ENCODE results near the gene CASP3. TPM values are rescaled to one million over a fixed set of nuclear protein-coding genes. Genes with fewer than 3 reads are reported as not detected.

Gene CASP3
- total and polyA plus RNA-seq, 9 of the 15 experiments (the other 6 are each of a cell fraction or from before 2014, with no cell fraction given), result 17.6 to 40.1 (median 31.8) TPM

DNA sequence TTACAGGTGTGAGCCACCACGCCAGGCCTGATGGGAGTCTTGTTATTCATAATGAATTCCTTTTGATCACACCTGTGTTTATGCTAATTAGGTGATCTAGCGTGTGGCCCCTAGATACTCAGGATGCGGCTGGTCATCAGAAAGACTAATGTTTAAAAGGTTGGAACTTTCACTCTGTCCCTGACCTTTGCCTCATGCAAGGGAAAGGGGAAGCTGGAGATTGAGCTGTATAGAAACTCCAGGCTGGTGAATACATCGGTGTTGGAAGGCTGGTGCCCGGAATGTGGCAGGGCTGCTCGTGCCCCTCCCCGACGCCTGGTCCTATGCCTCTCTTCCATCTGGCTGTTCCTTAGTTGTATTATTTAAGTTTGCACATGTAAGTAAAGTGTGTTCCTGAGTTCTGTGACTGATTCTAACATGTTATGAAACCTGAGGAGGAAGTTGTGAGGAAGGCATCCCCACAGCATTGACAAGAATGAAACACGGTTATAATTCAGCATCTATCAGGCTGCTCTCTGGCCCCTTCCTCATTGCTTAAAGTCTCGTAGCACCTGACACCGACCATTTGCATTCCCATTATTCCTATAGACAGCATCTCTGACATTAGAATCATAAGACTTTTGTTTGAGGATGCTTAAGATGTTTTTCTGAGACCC is 28.9 kb downstream of the CASP3 start:
- no peak for FAIRE-seq
- ChIA-PET CTCF (ENCODE audit: low intra/inter-chr PET ratio) (no interaction called here), POLR2A (no interaction called here)
- Histone ChIP-seq H3K4me3 (no peak overlapping the region), H4K20me1 (replicated peaks; ENCODE audit: control insufficient read depth, insufficient read depth, low read length) (no peaks in the 10 kb centered on the region), H3K4me1 (replicated peaks in 1 of 2; ENCODE audit: control insufficient read depth in 2 of 2, insufficient read depth in 2 of 2, low read length in 2 of 2) (no peaks in the 10 kb centered on the region; a peak in 1 of 5 replicates), H3K9ac (ENCODE audit: insufficient read depth in 1 of 2, low read depth in 2 of 2, low read length in 2 of 2) (no peak overlapping the region), H3K9me1 (ENCODE audit: control insufficient read depth, insufficient read depth, low read length) (no peaks in the 10 kb centered on the region), H3K4me2 (ENCODE audit: insufficient read depth, low read length) (no peak overlapping the region), H2AFZ (ENCODE audit: low read depth, low read length) (no peak overlapping the region), H3K27ac (ENCODE audit: extremely low read depth, low read depth, low read length) (no peak overlapping the region), H3K79me2 (ENCODE audit: control insufficient read depth, insufficient read depth, low read length) (no peaks in the 10 kb centered on the region), H3K27me3 (ENCODE audit: control insufficient read depth in 2 of 2, insufficient read depth in 2 of 2, low read length in 2 of 2) (no peaks in the 10 kb centered on the region), H3K36me3 (ENCODE audit: control insufficient read depth, insufficient read depth, low read length) (no peaks in the 10 kb centered on the region), H3K9me3 (replicated peaks; ENCODE audit: control insufficient read depth, insufficient read depth, low read depth, low read length) (peaks cover 6% of the 10 kb centered on the region)
- in situ Hi-C loops (cut with MboI), result no loop called here
- no peak for DNase-seq (ENCODE audit: extremely low read depth in 1 of 4, low spot score in 3 of 4)
- no peak for ATAC-seq
- WGBS (ENCODE audit: insufficient coverage, low coverage, missing lambda C conversion rate), result 24% methylated on average over 11 of the region's 11 CpGs
- no peak for TF ChIP-seq ZNF3 (CRISPR knock-in tag; IDR thresholded peaks at IDR 0.05)
- TF ChIP-seq SLC30A9 (CRISPR knock-in tag; IDR thresholded peaks at IDR 0.05), result no peak
- no peak for TF ChIP-seq ELF2 (CRISPR knock-in tag; IDR thresholded peaks at IDR 0.05)
- no peak for TF ChIP-seq KLF1 (tag; IDR thresholded peaks at IDR 0.05)
- no peak for TF ChIP-seq ZNF778 (CRISPR knock-in tag; IDR thresholded peaks at IDR 0.05)
- no peak for TF ChIP-seq ZBTB8A (IDR thresholded peaks at IDR 0.05; ENCODE audit: partially characterized antibody)
- TF ChIP-seq ETV6 (IDR thresholded peaks at IDR 0.05; ENCODE audit: borderline replicate concordance in 1 of 2, low read depth in 2 of 2, low read length in 1 of 2), result no peak
- TF ChIP-seq ETV6 (CRISPR knock-in tag; IDR thresholded peaks at IDR 0.05; ENCODE audit: borderline replicate concordance), result no peak
- TF ChIP-seq U2AF1 (optimal IDR thresholded peaks at IDR 0.05; ENCODE audit: low read depth, low read length), result no peak
- TF ChIP-seq, protein P1, sequence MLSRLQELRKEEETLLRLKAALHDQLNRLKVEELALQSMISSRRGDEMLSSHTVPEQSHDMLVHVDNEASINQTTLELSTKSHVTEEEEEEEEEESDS (CRISPR knock-in tag; IDR thresholded peaks at IDR 0.05), result no peak
- no peak for TF ChIP-seq MECOM (CRISPR knock-in tag; IDR thresholded peaks at IDR 0.05)
- TF ChIP-seq, protein P2, sequence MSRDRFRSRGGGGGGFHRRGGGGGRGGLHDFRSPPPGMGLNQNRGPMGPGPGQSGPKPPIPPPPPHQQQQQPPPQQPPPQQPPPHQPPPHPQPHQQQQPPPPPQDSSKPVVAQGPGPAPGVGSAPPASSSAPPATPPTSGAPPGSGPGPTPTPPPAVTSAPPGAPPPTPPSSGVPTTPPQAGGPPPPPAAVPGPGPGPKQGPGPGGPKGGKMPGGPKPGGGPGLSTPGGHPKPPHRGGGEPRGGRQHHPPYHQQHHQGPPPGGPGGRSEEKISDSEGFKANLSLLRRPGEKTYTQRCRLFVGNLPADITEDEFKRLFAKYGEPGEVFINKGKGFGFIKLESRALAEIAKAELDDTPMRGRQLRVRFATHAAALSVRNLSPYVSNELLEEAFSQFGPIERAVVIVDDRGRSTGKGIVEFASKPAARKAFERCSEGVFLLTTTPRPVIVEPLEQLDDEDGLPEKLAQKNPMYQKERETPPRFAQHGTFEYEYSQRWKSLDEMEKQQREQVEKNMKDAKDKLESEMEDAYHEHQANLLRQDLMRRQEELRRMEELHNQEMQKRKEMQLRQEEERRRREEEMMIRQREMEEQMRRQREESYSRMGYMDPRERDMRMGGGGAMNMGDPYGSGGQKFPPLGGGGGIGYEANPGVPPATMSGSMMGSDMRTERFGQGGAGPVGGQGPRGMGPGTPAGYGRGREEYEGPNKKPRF (IDR thresholded peaks at IDR 0.05; ENCODE audit: low read depth, low read length), result no peak
- no peak for TF ChIP-seq ZEB2 (IDR thresholded peaks at IDR 0.05)
- no peak for TF ChIP-seq TAF7 (tag; IDR thresholded peaks at IDR 0.05)
- no peak for TF ChIP-seq PTTG1 (tag; IDR thresholded peaks at IDR 0.05; ENCODE audit: low read depth)
- TF ChIP-seq, protein P3, sequence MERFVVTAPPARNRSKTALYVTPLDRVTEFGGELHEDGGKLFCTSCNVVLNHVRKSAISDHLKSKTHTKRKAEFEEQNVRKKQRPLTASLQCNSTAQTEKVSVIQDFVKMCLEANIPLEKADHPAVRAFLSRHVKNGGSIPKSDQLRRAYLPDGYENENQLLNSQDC (CRISPR knock-in tag; IDR thresholded peaks at IDR 0.05), result no peak
- no peak for TF ChIP-seq XRCC3 (IDR thresholded peaks at IDR 0.05)
- no peak for TF ChIP-seq ZNF384 (IDR thresholded peaks at IDR 0.05; ENCODE audit: low read depth, low read length)
- no peak for TF ChIP-seq ZNF707 (CRISPR knock-in tag; conservative IDR thresholded peaks at IDR 0.05)
- TF ChIP-seq EHMT2 (IDR thresholded peaks at IDR 0.05), result no peak
- intact Hi-C loops (cut with micrococcal nuclease), result no loop called here
- no TSS peak for BruUV-seq (replicated peaks)
